Right renal cortex interstitium (tissue), 3 donors: ENCODE data around the gene ARL15. TPM values are rescaled to one million over a fixed set of nuclear protein-coding genes. Genes with fewer than 3 reads are reported as not detected.
A peak's percentile ranks its signal among the peaks of the same experiment; 100 is the strongest.
"Not testable (repeated sequence)": the region's sequence is repeated elsewhere in the genome, so short reads cannot be mapped to it uniquely, and the experiment has no call there.

Source experiments
- DNase-seq, 3 donors: peaks; one replicate each; pipeline ENCODE4 v3.0.0-alpha.2; 2013; ENCODE audit warnings: low read depth in 3 of 3, low spot score in 2 of 3
- polyA plus RNA-seq, 3 donors: library from polyadenylated mRNA; unstranded; fragments of 120-200 nt; gene quantifications; one replicate each; pipeline ENCODE4 v1.2.1, GENCODE V29; 2013; ENCODE audit not compliant: insufficient read length in 3 of 3

The ARL15 gene
- 10 to 100 TPM; 30.6 to 34.0 (median 33.1) TPM for polyA plus RNA-seq

GRCh38 chr5:54310433-54311175 is at the start of gene ARL15:
TSS of gene ARL15 (minus strand) at chr5:54310573.
- peak; percentile 88 to 95 (median 94) for DNase-seq

DNA sequence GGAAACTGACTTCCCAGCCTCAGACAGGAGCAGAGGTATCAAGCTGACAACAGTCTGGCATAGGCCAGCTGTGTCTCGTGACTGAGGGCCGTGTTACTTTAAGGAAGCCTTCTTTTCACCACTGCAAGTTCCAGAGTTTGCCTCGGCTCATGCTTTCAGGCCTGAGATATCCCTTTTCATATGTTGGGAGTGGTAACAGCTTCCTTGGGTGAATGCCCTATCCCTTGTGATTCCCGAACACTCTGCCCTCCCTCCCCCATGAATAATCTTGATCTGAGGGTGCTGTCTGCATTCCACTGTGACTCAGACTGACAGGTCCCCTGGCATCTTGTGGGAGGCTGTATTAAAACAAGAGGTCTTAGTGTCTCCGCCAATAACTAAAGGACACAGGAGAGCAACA is 49.7 kb upstream of the ARL15 start:
- no peak for DNase-seq

GRCh38 chr5:54357408-54358058 is 47.2 kb upstream of the ARL15 start:
- no peak for DNase-seq

- not testable (repeated sequence) for DNase-seq
Observed at GRCh38 chr5:54353933-54354564, 43.7 kb upstream of the ARL15 start.

GRCh38 chr5:54352580-54352979 is 42.2 kb upstream of the ARL15 start:
- not testable (repeated sequence) for DNase-seq

- DNase-seq, result no peak
Observed at GRCh38 chr5:54347221-54347865, 37.0 kb upstream of the ARL15 start.

- no peak for DNase-seq
Observed at GRCh38 chr5:54344653-54345052, 34.3 kb upstream of the ARL15 start.

DNA sequence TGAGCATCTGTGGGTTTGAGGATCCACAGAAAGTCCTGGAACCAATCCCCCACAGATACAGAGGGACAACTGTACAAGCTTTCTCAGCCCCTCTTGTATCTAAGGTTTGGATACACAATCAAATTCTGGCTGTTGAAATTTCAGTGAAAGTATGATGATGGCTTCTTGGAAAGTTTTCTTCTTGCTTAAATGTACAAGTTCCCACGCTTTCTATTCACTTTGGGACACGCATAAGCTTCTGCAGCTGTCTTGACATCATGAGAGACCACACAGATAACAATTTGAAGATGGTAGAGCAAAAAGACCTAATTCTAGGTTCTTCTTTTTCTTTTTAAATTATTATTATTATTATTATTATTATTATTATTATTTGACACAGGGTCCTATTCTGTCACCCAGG is 31.6 kb upstream of the ARL15 start:
- no peak for DNase-seq

GRCh38 chr5:54337523-54337922 is 27.1 kb upstream of the ARL15 start:
- DNase-seq, result no peak

DNA sequence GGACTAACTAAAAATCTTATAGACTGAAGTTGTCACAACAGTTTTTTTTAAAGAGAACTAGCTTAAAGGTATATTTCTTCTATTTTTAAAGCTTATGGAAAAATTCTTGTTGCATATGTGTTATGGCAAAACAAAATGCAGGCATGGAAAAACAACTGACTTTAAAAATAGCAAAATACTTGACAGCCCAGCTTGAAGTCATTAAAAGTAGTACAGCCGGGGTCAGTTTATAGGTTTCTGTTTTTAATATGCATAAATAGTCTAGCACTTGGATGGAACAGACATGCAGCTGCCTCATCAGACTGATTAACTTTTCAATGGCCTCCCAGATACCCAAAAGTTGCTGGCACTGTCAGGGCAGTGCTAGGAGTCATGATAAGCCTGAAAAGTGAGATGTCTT is 22.3 kb upstream of the ARL15 start:
- no peak for DNase-seq

GRCh38 chr5:54329731-54330709 is 19.6 kb upstream of the ARL15 start:
- no peak for DNase-seq

- no peak for DNase-seq
Observed at GRCh38 chr5:54326662-54327270, 16.4 kb upstream of the ARL15 start.

DNA sequence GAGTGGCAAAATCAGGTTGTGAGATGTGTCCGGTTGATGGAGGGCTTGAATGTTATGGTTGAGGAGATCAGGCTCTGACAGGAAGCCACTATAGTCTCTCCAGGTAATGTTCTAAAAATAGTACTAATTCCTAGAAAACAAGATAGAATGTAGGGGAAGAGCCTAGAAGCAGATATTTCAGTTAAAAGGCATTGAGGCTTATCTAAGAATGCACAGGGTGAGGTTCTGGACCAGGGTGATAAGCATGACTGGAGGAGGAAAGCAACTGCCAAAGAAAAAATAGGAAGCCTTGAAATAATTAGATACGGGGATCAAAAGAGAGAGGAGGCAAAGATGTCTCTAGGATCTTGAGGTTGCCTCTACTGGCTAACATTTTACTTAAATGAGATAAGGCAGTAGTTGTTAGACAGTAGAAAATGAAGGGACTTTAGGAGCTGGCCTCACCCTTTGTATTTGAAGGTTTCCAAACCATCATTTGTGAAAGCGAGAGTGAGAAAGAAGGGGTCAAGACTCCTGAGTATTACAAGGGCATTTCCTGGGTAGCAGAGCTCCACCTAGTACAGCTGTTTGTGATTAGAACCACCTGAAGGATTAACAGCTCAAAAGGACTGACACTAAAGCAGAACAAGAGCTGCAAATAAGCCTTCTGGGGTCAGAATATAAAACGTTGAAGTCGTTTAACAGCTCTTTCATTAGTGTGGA is 15.4 kb upstream of the ARL15 start:
- no peak for DNase-seq

DNA sequence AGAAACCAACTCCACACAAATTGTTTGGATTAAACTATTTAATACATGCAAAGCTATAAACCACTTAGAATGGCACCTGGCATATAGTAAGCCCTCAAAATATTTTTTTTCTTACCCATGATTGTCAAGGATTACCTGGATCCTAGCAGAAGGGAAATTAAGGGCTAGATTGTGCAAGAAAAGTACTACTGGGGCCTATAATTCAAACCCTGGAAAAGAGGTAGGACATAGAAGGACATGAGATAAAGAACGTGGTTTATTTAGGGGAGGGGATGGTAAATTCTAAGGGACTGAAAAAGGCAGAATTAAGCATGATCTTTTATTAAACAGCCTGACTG is 14.9 kb upstream of the ARL15 start:
- DNase-seq, result no peak

DNA sequence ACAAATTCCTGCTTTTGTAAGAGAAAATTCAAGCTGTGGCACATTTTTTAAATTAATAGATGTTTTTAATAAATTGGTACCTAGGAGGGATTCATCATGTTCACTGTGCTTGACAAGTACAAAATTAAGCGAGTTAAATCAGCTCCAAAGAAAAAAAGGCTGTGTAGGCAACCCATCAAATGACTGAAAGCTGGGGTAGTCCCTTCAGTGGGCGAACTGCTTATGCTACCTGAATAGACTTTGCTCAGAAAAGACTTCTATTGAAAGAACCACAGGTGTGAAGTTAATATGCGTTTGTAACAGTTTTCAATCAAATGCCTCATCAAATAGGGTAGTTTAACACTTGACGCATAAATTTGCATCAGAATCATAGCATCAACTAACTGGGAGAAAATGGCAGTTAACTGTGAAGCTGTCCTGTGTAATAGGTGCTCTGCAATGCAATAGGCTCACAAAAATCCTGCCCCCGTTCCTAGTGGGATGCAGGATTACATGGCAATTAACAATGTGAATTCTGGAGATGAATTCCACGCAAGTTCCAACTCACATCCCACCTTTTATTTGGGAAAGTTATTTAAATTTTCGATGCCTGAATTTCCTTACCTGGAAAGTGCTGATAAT is 14.4 kb upstream of the ARL15 start:
- no peak for DNase-seq

DNA sequence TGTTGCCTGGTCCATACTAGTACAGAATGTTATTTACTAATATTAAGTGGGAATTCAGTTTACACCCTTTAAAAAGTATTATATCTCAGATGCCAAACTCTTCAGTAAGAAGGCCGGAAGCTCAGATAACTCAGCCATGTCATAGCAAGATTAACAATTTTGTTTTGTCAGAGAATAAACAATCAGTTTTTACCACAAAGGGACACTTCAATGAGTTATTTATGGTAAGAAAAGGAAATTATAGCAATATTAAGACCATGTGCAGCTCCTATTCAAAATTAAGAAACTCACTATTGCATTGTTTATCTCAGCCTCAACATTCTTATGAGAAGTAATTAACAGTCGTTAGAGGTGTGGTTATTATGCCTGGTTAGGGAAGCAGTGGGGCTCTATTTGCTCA is 13.1 kb upstream of the ARL15 start:
- no peak for DNase-seq

GRCh38 chr5:54320256-54320655 is 9.9 kb upstream of the ARL15 start:
- no peak for DNase-seq

DNA sequence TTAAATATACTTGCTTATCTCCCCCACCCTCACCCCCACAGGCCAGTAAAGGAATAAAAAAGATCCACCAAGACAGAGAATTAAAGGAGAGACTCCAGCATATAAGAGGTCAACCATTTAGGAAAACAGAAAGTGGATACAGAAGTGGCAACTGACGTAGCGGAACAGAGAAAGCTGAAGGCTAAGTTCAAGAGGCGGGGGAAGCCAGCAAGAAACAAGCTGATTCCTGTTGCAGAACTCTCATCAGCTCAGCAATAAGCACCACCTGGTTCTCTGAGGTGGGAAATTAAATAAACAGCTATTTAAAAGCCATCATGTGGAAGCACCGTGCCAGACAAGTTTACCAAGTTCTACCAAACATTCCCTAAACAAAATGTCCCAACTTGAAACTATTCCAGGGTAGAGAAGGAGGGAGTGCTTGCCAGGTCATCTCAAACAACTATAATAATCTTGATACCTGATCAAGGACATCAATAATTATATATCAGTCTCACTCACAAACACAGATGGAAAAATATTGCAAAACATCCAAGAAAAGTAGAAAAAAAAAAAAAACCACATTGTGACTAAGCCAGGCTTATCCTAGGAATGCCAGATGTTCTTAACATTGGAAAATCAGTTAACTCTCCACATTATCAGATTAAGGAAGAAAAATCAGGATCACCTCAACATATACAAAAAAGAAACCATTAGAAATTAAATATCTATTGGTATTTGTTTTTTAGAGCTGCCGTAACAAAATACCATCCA is 7.3 kb upstream of the ARL15 start:
- no peak for DNase-seq
